Measurements from ENCODE around the gene MTUS2.

DNA sequence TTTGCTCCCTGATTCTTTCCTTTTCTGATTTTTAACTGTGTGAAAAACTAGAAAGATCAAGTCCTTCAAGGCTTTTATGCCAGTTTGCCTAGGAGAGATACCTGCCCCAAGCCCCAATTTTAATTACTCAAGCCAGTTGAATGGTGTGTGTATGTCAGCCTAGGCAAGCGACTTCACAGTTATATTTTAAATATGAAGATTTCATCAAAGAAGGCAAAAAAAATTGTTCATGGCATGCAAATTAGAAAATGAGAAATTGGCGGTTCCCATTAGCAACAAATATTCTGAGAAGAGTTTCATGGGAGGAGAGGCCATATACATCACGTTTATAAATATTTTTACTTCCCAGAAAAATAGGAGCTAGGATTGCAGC, 607.8 kb downstream of the MTUS2 start:
- TF ChIP-seq, protein P1, sequence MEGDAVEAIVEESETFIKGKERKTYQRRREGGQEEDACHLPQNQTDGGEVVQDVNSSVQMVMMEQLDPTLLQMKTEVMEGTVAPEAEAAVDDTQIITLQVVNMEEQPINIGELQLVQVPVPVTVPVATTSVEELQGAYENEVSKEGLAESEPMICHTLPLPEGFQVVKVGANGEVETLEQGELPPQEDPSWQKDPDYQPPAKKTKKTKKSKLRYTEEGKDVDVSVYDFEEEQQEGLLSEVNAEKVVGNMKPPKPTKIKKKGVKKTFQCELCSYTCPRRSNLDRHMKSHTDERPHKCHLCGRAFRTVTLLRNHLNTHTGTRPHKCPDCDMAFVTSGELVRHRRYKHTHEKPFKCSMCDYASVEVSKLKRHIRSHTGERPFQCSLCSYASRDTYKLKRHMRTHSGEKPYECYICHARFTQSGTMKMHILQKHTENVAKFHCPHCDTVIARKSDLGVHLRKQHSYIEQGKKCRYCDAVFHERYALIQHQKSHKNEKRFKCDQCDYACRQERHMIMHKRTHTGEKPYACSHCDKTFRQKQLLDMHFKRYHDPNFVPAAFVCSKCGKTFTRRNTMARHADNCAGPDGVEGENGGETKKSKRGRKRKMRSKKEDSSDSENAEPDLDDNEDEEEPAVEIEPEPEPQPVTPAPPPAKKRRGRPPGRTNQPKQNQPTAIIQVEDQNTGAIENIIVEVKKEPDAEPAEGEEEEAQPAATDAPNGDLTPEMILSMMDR (conservative IDR thresholded peaks at IDR 0.05 in 1 of 2, IDR thresholded peaks at IDR 0.05 in 1 of 2; ENCODE audit: extremely low read depth in 1 of 2, insufficient read depth in 1 of 2, low read depth in 1 of 2, low read length in 2 of 2) = no peak
- TF ChIP-seq EZH2 (IDR thresholded peaks at IDR 0.05; ENCODE audit: borderline replicate concordance, low read length) = no peak

Data from mammary epithelial cell (primary cell).